HCT116 (cell line): ENCODE measurements around the gene CYSTM1. TPM values are rescaled to one million over a fixed set of nuclear protein-coding genes. Genes with fewer than 3 reads are reported as not detected.

ENCODE experiments used
- ATAC-seq: fragments of 200-7000 bp; cut with Tn5 transposase; 2 replicates; pipeline ENCODE4 v1.9.1; 2020; ENCODE audit warnings: mild to moderate bottlenecking, moderate library complexity
- BruUV-seq: library from RNA; stranded (reverse); fragments of 400-500 nt; replicated peaks from 2 replicates; lab custom pipeline; 2021; lab: Mats Ljungman, UMichigan
- CTCF ChIA-PET: fragments of 300-600 bp; sonication (Branson Sonifier 250); formaldehyde crosslinking; loops from one replicate; lab custom pipeline; 2021; ENCODE audit warnings: antibody characterized with exemption; lab: Charles Lee
- POLR2A ChIA-PET: fragments of 300-600, 350-600 bp; sonication (Branson Sonifier 250); formaldehyde crosslinking; loops from one replicate; lab custom pipeline; 2021; ENCODE audit warnings: antibody characterized with exemption; lab: Charles Lee
- RAD21 ChIA-PET, 2 experiments: fragments of 300-600 bp; sonication (Branson Sonifier 250); formaldehyde crosslinking; loops; one replicate each; lab custom pipeline; 2023; ENCODE audit warnings: low total read pairs in 2 of 2; ENCODE audit not compliant: uncharacterized antibody in 2 of 2, unreplicated experiment in 2 of 2, low non-redundant PET in 1 of 2; lab: Charles Lee
- DNase-seq: peaks from one replicate; pipeline ENCODE4 v3.0.0-alpha.2; 2010; ENCODE audit warnings: low read depth, low spot score
- H2AFZ ChIP-seq: fragments of 200-600 bp; shearing (Covaris generic), sonication (generic); 2 replicates; pipeline ENCODE4 v1.6.1; 2017; ENCODE audit warnings: low read depth, mixed run types, mixed read lengths, antibody characterized with exemption, low read length; ENCODE audit not compliant: poor library complexity, severe bottlenecking
- H3K27ac ChIP-seq: 2 replicates; pipeline ENCODE4 v1.5.1; 2012; ENCODE audit warnings: low read depth, low read length
- H3K27me3 ChIP-seq: fragments of 200-600 bp; sonication (generic); 2 replicates; pipeline ENCODE4 v1.6.1; 2016; ENCODE audit warnings: mixed run types, low read length, mixed read lengths; ENCODE audit not compliant: insufficient read depth
- H3K36me3 ChIP-seq, 2 experiments: fragments of 200-500 bp in 1 of 2; fragments of 200-600 bp in 1 of 2; sonication (Bioruptor generic) in 1 of 2; sonication (generic) in 1 of 2; 2 replicates each; pipeline versions ENCODE4 v1.5.1 to v1.6.1; 2014 to 2016; ENCODE audit warnings: low read length in 2 of 2, inconsistent platforms in 1 of 2, mixed read lengths in 1 of 2, mixed run types in 1 of 2; ENCODE audit not compliant: insufficient read depth in 2 of 2, control insufficient read depth in 1 of 2
- H3K4me1 ChIP-seq, 2 experiments: fragments of 200-600 bp in 1 of 2; sonication (generic) in 1 of 2; 2 replicates each; pipeline versions ENCODE4 v1.5.1 to v1.6.1; 2012 to 2017; ENCODE audit warnings: low read length in 2 of 2, inconsistent platforms in 1 of 2, mild to moderate bottlenecking in 1 of 2, mixed read lengths in 1 of 2, mixed run types in 1 of 2, moderate library complexity in 1 of 2; ENCODE audit not compliant: insufficient read depth in 2 of 2, control insufficient read depth in 1 of 2
- H3K4me2 ChIP-seq: fragments of 200-600 bp; sonication (generic); 2 replicates; pipeline ENCODE4 v1.6.1; 2017; ENCODE audit warnings: mixed run types, low read length, mixed read lengths
- H3K4me3 ChIP-seq, 2 experiments: fragments of 200-600 bp in 1 of 2; sonication (generic) in 1 of 2; replicated peaks in 1 of 2; 2 replicates each; pipeline ENCODE4 v1.5.1; 2011 to 2016; ENCODE audit warnings: low read length in 2 of 2, control low read depth in 1 of 2, low read depth in 1 of 2, mild to moderate bottlenecking in 1 of 2, mixed read lengths in 1 of 2, mixed run types in 1 of 2
- H3K79me2 ChIP-seq: fragments of 200-600 bp; sonication (generic); 2 replicates; pipeline ENCODE4 v1.6.1; 2017; ENCODE audit warnings: mild to moderate bottlenecking, mixed run types, low read length, moderate library complexity, mixed read lengths; ENCODE audit not compliant: insufficient read depth
- H3K9ac ChIP-seq: fragments of 200-600 bp; sonication (generic); 2 replicates; pipeline ENCODE4 v1.6.1; 2016; ENCODE audit warnings: low read length, mixed read lengths
- H3K9me2 ChIP-seq: fragments of 200-600 bp; sonication (generic), shearing (Covaris generic); 2 replicates; pipeline ENCODE4 v1.6.1; 2017; ENCODE audit warnings: mixed run types, mild to moderate bottlenecking, moderate library complexity; ENCODE audit not compliant: insufficient read depth
- H3K9me3 ChIP-seq, 2 experiments: fragments of 200-500 bp in 1 of 2; fragments of 200-600 bp in 1 of 2; sonication (Bioruptor generic) in 1 of 2; sonication (generic) in 1 of 2; 2 replicates each; pipeline ENCODE4 v1.6.1; 2014 to 2017; ENCODE audit warnings: low read length in 2 of 2, mixed read lengths in 2 of 2, inconsistent platforms in 1 of 2, low read depth in 1 of 2, mild to moderate bottlenecking in 1 of 2, mixed run types in 1 of 2, moderate library complexity in 1 of 2; ENCODE audit not compliant: control insufficient read depth in 1 of 2, insufficient read depth in 1 of 2
- H4K20me1 ChIP-seq: fragments of 200-600 bp; sonication (generic), shearing (Covaris generic); 2 replicates; pipeline ENCODE4 v1.6.1; 2017; ENCODE audit warnings: mixed run types, mild to moderate bottlenecking, moderate library complexity; ENCODE audit not compliant: insufficient read depth
- EZH2 ChIP-seq: fragments of 200-600 bp; sonication (generic); IDR thresholded peaks from 2 replicates; pipeline ENCODE4 v1.6.1; 2017; ENCODE audit warnings: antibody characterized with exemption, mixed run types
- REST ChIP-seq: IDR thresholded peaks from 2 replicates; pipeline ENCODE4 v1.6.1; 2012; ENCODE audit warnings: low read depth
- SRF ChIP-seq: IDR thresholded peaks from 2 replicates; pipeline ENCODE4 v1.6.1; 2012; ENCODE audit warnings: low read depth
- ZNF274 ChIP-seq: fragments of 200-500 bp; sonication (Bioruptor generic); IDR thresholded peaks from 2 replicates; pipeline ENCODE4 v1.6.1; 2014; ENCODE audit warnings: mild to moderate bottlenecking, low read depth, low read length, inconsistent platforms
- intact Hi-C: fragments of 100-400 bp; cut with micrococcal nuclease; formaldehyde crosslinking; loops from 2 replicates; pipeline ENCODE4 v1.10.0; 2022
- total RNA-seq: library from RNA; stranded (reverse); gene quantifications from one replicate; pipeline ENCODE4 v1.2.1, GENCODE V29; 2021; ENCODE audit not compliant: unreplicated experiment

CYSTM1 gene
- total RNA-seq, 1 experiment from 2014 or later: 56.0 TPM

GRCh38 chr5:140174014-140174413 lies 974 bp upstream of the CYSTM1 start:
- Histone ChIP-seq H3K36me3 (no peaks in the 10 kb centered on the region), H3K9ac (no peak overlapping the region; the same call in 1 of the 2 replicates), H3K4me3 (peak overlapping the region in 1 of 2 experiments; percentile 95; a peak in 3 of 4 replicates), H3K4me2 (peak overlapping the region; percentile 95), H3K4me1 (peaks cover 17 to 33% of the 10 kb centered on the region in 2 experiments), H3K9me2 (no peaks in the 10 kb centered on the region), H4K20me1 (no peaks in the 10 kb centered on the region), H3K9me3 (no peaks in the 10 kb centered on the region), H3K27me3 (no peaks in the 10 kb centered on the region), H2AFZ (no peak overlapping the region), H3K27ac (no peak overlapping the region), H3K79me2 (peaks cover 28% of the 10 kb centered on the region)
- intact Hi-C loops: loop anchor here (2.0 kb wide), 1 partner anchor 185 kb away; no protein-coding TSS in a partner anchor
- ChIA-PET RAD21 (no interaction called here), CTCF (no interaction called here), POLR2A (interaction anchor here (0.6 to 2.0 kb wide), 2 partner anchors 49 to 173 kb away, joined by 7 to 9 read pairs; partner anchors contain the start of gene HBEGF)
- TF ChIP-seq ZNF274 (no peak), SRF (no peak), REST (no peak), EZH2 (no peak)
- no peak for DNase-seq
- BruUV-seq: no TSS peak
- no peak for ATAC-seq
